Measurements from ENCODE around the gene FARS2.
"Not testable (repeated sequence)": the region's sequence is repeated elsewhere in the genome, so short reads cannot be mapped to it uniquely, and the experiment has no call there.

Gene FARS2

GRCh38 chr6:5786969-5787720 is 525.8 kb downstream of the FARS2 start:
- no peak for DNase-seq (ENCODE audit: low read depth)

GRCh38 chr6:5789426-5789825 is 528.1 kb downstream of the FARS2 start:
- not testable (repeated sequence) for DNase-seq (ENCODE audit: low read depth)

GRCh38 chr6:5796555-5796954 is 535.2 kb downstream of the FARS2 start:
- not testable (repeated sequence) for DNase-seq (ENCODE audit: low read depth)

- not testable (repeated sequence) for DNase-seq (ENCODE audit: low read depth)
These were observed 545.1 kb downstream of the FARS2 start for GRCh38 chr6:5806406-5806805.

GRCh38 chr6:5809450-5809849 is 548.1 kb downstream of the FARS2 start:
- no peak for DNase-seq (ENCODE audit: low read depth)

GRCh38 chr6:5811997-5812396 is 550.7 kb downstream of the FARS2 start:
- no peak for DNase-seq (ENCODE audit: low read depth)

- DNase-seq (ENCODE audit: low read depth), result no peak
These were observed 552.3 kb downstream of the FARS2 start for GRCh38 chr6:5813625-5814027.

- no peak for DNase-seq (ENCODE audit: low read depth)
These were observed 552.8 kb downstream of the FARS2 start for GRCh38 chr6:5814116-5814515.

GRCh38 chr6:5814901-5815300 is 553.6 kb downstream of the FARS2 start:
- no peak for DNase-seq (ENCODE audit: low read depth)

- DNase-seq (ENCODE audit: low read depth), result no peak
These were observed 556.6 kb downstream of the FARS2 start for GRCh38 chr6:5817869-5818268.

GRCh38 chr6:5818959-5819358 is 557.6 kb downstream of the FARS2 start:
- DNase-seq (ENCODE audit: low read depth), result no peak
